ENCODE measurements around the gene SNRNP40. TPM values are rescaled to one million over a fixed set of nuclear protein-coding genes. Genes with fewer than 3 reads are reported as not detected.

SNRNP40 gene
- polyA plus RNA-seq, 1 experiment, result 42.1 TPM

DNA sequence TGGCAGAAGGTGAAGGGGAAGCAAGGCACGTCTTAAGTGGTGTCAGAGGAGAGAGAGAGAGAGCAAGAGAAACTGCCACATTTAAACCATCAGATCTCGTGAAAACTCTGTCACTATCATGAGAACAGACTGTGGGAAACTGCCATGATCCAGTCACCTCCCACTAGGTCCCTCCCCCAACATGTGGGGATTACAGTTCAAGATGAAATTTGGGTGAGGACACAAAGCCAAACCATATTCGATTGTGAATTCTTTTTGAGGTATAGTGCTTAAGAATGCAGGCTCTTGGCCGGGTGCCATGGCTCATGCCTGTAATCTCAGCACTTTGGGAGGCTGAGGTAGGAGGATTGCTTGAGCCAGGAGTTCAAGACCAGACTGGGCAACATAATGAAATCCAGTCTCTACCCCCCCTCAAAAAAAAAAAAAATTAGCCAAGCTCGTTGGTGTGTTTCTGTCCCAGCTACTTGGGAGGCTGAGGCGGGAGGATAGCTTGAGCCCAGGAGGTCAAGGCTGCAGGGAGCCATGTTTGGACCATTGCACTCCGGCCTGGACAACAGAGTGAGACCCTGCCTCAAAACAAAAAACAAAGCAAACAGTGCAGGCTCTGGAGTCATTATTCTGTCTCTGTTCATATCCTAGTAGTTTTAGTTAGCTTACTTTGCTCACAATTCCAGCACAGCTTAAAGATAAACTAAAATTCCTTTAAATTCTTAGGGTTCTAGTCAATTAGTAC, 6.3 kb upstream of the SNRNP40 start:
- TF ChIP-seq, protein P1, sequence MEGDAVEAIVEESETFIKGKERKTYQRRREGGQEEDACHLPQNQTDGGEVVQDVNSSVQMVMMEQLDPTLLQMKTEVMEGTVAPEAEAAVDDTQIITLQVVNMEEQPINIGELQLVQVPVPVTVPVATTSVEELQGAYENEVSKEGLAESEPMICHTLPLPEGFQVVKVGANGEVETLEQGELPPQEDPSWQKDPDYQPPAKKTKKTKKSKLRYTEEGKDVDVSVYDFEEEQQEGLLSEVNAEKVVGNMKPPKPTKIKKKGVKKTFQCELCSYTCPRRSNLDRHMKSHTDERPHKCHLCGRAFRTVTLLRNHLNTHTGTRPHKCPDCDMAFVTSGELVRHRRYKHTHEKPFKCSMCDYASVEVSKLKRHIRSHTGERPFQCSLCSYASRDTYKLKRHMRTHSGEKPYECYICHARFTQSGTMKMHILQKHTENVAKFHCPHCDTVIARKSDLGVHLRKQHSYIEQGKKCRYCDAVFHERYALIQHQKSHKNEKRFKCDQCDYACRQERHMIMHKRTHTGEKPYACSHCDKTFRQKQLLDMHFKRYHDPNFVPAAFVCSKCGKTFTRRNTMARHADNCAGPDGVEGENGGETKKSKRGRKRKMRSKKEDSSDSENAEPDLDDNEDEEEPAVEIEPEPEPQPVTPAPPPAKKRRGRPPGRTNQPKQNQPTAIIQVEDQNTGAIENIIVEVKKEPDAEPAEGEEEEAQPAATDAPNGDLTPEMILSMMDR (IDR thresholded peaks at IDR 0.05; ENCODE audit: insufficient read depth, low read depth, low read length), result no peak
- POLR2A ChIA-PET, result interaction anchor here (0.6 kb wide), 1 partner anchor 10 kb away, joined by 6 read pairs; no protein-coding TSS in a partner anchor
- Histone ChIP-seq H3K27me3 (ENCODE audit: control insufficient read depth, insufficient read depth, low read length) (no peaks in the 10 kb centered on the region), H3K36me3 (ENCODE audit: control insufficient read depth, insufficient read depth, low read length) (no peaks in the 10 kb centered on the region), H3K4me3 (ENCODE audit: low read depth, low read length) (no peak overlapping the region)
- CTCF ChIA-PET, result interaction anchor here (0.6 to 0.8 kb wide), 4 partner anchors 140 to 577 kb away, joined by 3 to 4 read pairs (median 4); no protein-coding TSS in a partner anchor
- DNase-seq (ENCODE audit: low read depth), result no peak

DNA sequence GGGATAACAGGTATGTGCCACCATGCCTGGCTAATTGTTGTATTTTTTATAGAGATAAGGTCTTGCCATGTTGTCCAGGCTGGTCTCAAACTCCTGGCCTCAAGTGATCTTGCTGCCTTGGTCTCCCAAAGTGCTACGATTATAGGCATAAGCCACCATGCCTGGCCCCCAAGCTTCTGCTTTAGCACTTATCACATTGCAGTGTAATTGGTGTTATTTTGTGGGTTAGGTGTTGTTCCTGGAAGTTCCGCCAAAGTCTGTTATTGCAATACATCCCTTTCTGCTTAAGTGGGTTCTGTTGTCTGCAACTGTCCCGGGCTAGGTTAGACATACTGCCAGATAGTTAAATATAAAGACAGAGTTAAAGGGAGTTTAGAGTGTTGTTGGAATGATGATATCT, 3.6 kb upstream of the SNRNP40 start:
- TF ChIP-seq, protein P1 (IDR thresholded peaks at IDR 0.05; ENCODE audit: insufficient read depth, low read depth, low read length), result no peak
- Histone ChIP-seq H3K36me3 (ENCODE audit: control insufficient read depth, insufficient read depth, low read length) (no peaks in the 10 kb centered on the region), H3K27me3 (ENCODE audit: control insufficient read depth, insufficient read depth, low read length) (no peaks in the 10 kb centered on the region), H3K4me3 (ENCODE audit: low read depth, low read length) (no peak overlapping the region)
- POLR2A ChIA-PET, result no interaction called here
- DNase-seq (ENCODE audit: low read depth), result no peak
- CTCF ChIA-PET, result no interaction called here

DNA sequence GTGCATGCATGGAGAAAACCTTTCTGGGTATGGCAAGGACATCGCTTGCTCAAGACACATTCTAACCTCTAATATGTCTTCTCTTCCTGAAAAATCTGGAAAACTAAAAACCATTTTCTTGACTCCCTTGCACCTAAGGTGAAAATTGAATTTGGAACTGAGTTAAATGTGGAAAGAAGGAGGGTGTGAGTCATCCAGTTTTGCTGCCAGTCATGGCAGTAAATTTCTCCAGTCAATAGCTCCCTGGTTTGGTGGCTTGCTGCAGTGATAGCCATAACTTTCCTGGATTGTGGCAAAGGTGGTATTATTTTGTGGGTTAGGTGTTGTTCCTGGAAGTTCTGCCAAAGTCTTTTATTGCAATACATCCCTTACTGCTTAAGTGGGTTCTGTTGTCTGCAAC, 2.8 kb upstream of the SNRNP40 start:
- TF ChIP-seq, protein P1 (IDR thresholded peaks at IDR 0.05; ENCODE audit: insufficient read depth, low read depth, low read length), result no peak
- POLR2A ChIA-PET, result no interaction called here
- no peak overlapping the region for H3K4me3 ChIP-seq (ENCODE audit: low read depth, low read length)
- no peaks in the 10 kb centered on the region for H3K27me3 ChIP-seq (ENCODE audit: control insufficient read depth, insufficient read depth, low read length)
- no peak for DNase-seq (ENCODE audit: low read depth)
- H3K36me3 ChIP-seq (ENCODE audit: control insufficient read depth, insufficient read depth, low read length), result no peaks in the 10 kb centered on the region
- CTCF ChIA-PET, result interaction anchor here (1.1 kb wide), 1 partner anchor 114 kb away, joined by 3 read pairs; no protein-coding TSS in a partner anchor

DNA sequence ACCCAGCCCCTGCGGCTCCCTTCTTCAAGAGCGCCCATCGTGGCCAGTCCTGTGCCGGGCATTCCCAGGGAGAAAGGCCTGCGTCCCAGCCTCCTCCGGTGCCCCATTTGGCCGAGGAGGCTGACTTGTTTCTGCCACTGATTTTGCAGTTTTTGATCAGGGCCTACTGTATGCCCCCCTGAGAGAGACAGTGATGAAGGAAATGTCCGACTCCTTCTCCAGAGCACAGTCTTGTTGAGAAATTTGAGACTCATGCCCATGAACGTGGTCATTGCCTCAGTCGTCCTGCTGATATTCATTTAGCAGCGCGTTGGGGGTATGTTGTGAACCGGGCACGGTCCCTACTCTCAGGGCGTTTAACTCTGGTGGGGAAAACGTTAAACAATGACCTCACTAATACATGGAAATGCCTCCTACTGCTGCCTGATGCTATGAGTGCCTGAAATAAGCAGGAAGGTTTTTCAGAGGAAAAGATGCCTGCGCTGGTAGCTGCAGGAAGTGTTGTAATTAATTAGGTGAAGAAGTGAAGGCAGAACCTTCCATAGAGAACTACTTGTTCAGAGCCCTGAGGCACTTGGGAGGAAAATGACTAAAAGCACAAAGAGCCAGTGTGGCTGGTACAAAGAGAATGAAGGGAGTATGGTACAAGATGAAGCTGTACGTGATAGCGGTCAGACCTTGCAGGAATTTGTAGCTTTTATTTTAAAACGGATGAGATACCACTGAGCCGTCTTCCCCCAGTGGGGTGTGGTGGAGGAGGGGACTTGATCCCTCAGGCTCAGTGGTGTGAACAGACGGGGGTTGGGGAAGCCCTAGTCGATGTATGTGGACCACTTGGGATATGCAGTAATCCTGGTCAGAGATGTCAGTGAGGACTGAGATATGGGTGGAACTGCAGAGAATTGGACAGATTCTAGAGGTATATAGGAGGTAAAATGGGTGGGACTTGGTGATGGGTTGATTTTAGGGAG, 974 bp upstream of the SNRNP40 start:
- Histone ChIP-seq H3K36me3 (ENCODE audit: control insufficient read depth, insufficient read depth, low read length) (0 out of 2 replicates have a peak, but pooled peaks cover 1% of the 10 kb centered on the region), H3K27me3 (ENCODE audit: control insufficient read depth, insufficient read depth, low read length) (no peaks in the 10 kb centered on the region), H3K4me3 (ENCODE audit: low read depth, low read length) (peak overlapping the region; percentile 91)
- ChIA-PET CTCF (interaction anchor here (0.6 to 1.5 kb wide), 6 partner anchors 9 to 1176 kb away, joined by 3 to 7 read pairs (median 3); no protein-coding TSS in a partner anchor), POLR2A (interaction anchor here (0.7 to 0.8 kb wide), 2 partner anchors 9 to 79 kb away, joined by 3 to 6 read pairs; no protein-coding TSS in a partner anchor)
- TF ChIP-seq, protein P1 (IDR thresholded peaks at IDR 0.05; ENCODE audit: insufficient read depth, low read depth, low read length), result no peak
- DNase-seq (ENCODE audit: low read depth), result no peak
